Uterus (tissue), 2 donors: ENCODE data around the gene PTPRN2.

Experiments
- POLR2A ChIP-seq, 2 donors: fragments of 450-650 bp; IDR thresholded peaks; one replicate each; pipeline ENCODE4 v1.6.1; 2016; ENCODE audit warnings: antibody characterized with exemption in 2 of 2, mild to moderate bottlenecking in 1 of 2, moderate library complexity in 1 of 2
- TF ChIP-seq, protein P1 (sequence below), 4 experiments: fragments of 200-600 bp in 2 of 4; fragments of 450-650 bp in 2 of 4; sonication (generic) in 2 of 4; IDR thresholded peaks; one replicate each; pipeline ENCODE4 v1.5.1; 2016 to 2019; ENCODE audit warnings: antibody characterized with exemption in 4 of 4, mild to moderate bottlenecking in 2 of 4, moderate library complexity in 1 of 4

DNA sequence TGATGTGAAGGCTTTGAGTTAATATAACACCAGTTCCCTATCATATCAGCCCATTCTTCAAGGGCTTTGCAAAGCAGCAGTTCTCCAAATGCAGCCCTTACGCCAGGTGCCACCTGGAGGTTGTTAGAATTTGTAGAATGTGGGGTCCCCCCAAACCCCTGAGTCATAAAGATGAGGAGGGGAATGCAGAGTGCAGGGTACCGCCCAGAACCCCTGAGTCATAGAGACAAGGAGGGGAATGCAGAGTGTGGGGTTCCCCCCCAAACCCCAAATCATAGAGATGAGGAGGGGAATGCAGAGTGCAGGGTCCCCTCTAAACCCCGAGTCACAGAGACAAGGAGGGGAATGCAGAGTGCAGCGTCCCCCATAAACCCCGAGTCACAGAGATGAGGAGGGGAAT, 605.8 kb downstream of the PTPRN2 start:
- TF ChIP-seq, protein P1, sequence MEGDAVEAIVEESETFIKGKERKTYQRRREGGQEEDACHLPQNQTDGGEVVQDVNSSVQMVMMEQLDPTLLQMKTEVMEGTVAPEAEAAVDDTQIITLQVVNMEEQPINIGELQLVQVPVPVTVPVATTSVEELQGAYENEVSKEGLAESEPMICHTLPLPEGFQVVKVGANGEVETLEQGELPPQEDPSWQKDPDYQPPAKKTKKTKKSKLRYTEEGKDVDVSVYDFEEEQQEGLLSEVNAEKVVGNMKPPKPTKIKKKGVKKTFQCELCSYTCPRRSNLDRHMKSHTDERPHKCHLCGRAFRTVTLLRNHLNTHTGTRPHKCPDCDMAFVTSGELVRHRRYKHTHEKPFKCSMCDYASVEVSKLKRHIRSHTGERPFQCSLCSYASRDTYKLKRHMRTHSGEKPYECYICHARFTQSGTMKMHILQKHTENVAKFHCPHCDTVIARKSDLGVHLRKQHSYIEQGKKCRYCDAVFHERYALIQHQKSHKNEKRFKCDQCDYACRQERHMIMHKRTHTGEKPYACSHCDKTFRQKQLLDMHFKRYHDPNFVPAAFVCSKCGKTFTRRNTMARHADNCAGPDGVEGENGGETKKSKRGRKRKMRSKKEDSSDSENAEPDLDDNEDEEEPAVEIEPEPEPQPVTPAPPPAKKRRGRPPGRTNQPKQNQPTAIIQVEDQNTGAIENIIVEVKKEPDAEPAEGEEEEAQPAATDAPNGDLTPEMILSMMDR (IDR thresholded peaks at IDR 0.05): no peak
- TF ChIP-seq POLR2A (IDR thresholded peaks at IDR 0.05): no peak
